Left ventricle myocardium superior (tissue), 1 donor: ENCODE data around the gene TPM1. TPM values are rescaled to one million over a fixed set of nuclear protein-coding genes. Genes with fewer than 3 reads are reported as not detected.

ENCODE experiments used
- ATAC-seq: fragments of 200-7000 bp; cut with Tn5 transposase; one replicate; pipeline ENCODE4 v1.9.1; 2020; ENCODE audit warnings: mild to moderate bottlenecking, moderate library complexity
- DNase-seq: peaks from one replicate; pipeline ENCODE4 v3.0.0-alpha.2; 2020
- intact Hi-C: fragments of 100-400 bp; cut with micrococcal nuclease; formaldehyde crosslinking; loops from one replicate; pipeline ENCODE4 v1.11.0; 2022
- total RNA-seq: library from RNA; stranded (reverse); fragmentation: NEBNext Ultra II Directional; extraction: Animal tissue kit (Norgen Biotek cat#: 25700); gene quantifications from one replicate; pipeline ENCODE4 v1.2.1, GENCODE V29; 2021
- donor health status: DM: no; HTN: yes; CAD: no; lungs with severe emphysema.

The TPM1 gene
- total RNA-seq, 1 donor from 2014 or later = 14,056 TPM

DNA sequence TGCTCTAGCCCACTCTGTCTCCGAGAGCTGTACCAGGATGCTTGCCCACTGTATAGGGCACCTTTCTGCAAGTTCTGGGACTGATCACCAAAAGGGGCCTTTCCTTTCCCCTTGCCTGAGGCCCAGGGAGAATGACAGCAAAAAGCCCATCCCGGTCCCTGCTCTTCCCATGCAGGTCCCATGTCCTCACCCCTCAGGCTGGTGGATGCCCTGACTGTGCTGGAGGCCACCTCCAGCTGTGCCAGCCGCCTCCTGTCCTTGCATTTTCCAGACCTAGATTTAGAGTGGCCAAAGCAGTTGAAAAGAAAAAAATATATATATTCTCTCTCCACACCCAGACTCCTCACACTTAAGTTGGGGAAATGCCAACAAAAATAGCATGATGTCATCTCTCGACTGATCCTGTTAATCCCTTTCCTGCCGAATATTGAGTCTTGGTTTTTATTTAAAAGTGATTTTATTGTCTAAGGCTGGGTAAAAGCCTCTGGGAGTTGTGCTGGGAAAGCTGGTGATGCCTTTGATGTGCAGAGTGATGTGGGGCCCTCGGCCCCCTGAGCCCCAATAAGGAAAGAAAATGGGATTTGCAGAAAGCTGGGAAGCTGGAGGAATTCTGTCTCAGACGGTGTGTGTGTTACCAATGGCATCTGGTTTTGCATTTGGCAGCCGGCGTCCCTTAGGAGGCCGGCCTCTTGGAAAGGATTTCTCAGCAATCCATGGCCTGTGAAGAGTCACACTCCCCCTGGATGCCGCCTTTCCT lies 29.3 kb upstream of the TPM1 start:
- peak; percentile 53 for ATAC-seq
- intact Hi-C loops = no loop called here
- no peak for DNase-seq

GRCh38 chr15:63014578-63014977 lies 28.0 kb upstream of the TPM1 start:
- no peak for ATAC-seq
- intact Hi-C loops = no loop called here

GRCh38 chr15:63015618-63016017 lies 26.9 kb upstream of the TPM1 start:
- intact Hi-C loops = no loop called here
- ATAC-seq (peak; percentile 70), DNase-seq (no peak)

More at GRCh38 chr15:63014578-63014977, 28.0 kb upstream of the TPM1 start:
- DNase-seq = no peak

DNA sequence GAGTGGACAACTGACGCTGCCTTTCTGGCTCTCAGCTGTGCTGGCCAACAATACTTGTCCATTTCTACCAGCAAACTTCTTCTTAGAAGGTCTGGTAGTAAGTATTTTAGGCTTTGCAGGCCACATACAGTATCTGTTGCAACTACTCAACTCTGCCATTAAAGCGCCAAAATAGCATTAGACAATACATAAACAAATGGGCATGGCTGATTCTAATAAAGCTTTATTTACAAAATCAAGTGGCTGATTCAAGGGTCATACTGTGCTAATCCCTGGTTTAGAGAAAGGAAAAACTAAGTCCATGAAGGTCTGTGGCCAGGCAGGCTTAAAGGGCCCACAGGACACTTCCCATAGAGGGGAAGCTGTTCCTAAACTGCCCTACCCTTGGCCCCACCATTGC lies 26.3 kb upstream of the TPM1 start:
- intact Hi-C loops = no loop called here
- ATAC-seq = no peak

GRCh38 chr15:63018639-63019038 lies 23.9 kb upstream of the TPM1 start:
- intact Hi-C loops = no loop called here
- ATAC-seq (no peak), DNase-seq (no peak)

More for the DNA sequence above, 26.3 kb upstream of the TPM1 start:
- no peak for DNase-seq

DNA sequence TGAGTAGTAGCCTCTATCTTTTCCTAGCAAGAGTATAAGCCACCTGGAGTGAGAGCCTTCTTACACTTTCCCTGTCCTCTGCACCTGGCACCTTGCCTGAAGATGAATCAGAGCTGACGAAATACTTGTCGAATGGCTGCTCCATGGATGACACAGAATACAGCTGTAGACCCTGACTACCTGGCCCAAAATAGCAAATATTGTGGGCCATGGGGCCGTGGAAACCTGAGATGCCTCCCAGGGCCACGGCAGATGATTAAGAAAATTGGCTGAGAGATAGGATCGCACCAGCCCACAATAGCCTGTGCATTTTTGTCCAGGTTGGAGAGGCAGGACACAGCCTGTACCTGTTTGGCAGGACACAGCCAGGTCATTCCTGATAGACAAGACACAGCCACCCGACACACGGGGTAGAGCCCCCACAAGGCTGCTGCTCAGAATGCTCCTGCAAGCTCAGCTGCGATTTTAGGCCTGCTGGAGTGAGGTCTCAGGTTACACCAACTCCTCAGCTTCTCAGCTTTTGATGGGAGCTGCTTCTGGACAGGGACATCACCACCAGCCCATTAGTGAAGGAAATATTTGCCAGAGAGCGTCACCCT lies 22.9 kb upstream of the TPM1 start:
- ATAC-seq (peak; percentile 56), DNase-seq (no peak)
- intact Hi-C loops = no loop called here

DNA sequence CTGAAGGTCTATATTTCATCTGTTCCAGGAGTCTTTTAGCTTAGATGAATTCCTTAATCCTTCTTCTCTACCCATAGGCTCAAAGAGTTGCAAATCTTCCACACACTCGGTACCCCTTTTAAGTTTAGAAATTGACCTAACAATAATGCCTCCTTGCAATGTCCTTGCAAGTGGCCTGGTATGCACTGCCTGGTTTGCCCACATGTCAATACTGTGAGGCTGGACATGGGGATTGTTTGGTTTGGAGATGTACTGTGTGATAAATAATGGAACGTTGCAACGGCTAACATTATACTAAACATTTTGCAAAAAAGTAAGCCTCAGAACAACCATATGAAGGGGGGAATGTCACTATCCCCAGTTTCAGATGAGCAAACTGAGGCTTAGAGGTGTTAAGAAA lies 22.4 kb upstream of the TPM1 start:
- ATAC-seq = no peak
- intact Hi-C loops = no loop called here
- no peak for DNase-seq

- DNase-seq (no peak), ATAC-seq (no peak)
- intact Hi-C loops = no loop called here
Measured at GRCh38 chr15:63020759-63021430, 21.7 kb upstream of the TPM1 start.

- DNase-seq = no peak
- ATAC-seq = no peak
- intact Hi-C loops = no loop called here
Measured at GRCh38 chr15:63022181-63022580, 20.4 kb upstream of the TPM1 start.

DNA sequence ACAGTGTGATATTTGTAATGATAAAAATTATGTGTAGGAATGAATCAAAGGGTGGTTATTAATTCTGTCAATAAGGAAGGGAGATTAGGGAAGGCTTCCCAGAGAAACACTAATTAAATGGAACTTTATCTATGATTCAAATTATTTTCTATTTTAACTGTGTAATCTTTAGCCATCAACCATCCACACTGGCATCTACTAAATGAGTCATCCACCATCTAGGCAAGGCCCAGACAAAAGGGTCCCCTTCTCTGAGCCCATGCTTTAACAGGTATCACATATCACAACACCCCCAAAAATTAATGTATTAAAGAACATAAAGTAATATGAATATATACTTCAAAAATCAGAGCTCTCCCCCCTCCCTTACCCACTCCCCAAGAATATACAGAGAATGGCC lies 19.9 kb upstream of the TPM1 start:
- ATAC-seq = no peak
- no peak for DNase-seq
- intact Hi-C loops = no loop called here

DNA sequence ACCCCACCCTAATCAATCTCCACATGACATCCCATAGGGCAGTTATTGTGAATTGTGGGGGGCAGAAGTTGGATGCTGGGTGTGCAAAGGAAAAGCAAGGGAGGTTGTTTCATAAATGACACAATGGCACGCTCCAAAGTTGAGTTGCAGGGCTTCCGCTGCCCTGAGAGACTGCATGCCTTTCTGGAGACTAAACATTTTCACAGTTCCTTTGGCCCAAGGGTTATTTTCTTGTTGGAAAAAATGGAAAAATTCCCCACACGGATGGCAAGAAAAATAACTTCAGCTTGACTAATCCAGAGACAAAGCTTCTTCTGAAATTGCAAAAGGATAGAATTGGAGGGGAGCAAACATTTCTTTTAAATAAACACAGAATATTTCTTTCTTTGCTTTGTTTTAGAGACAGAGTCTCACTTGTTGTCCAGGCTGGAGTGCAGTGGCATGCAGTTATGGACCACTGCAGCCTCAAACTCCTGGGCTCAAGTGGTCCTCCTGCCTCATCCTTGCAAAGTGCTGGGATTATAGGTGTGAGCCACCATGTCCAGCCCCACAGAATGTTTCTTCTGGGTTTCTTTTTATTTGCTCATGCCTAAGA lies 19.1 kb upstream of the TPM1 start:
- ATAC-seq (no peak), DNase-seq (no peak)
- intact Hi-C loops = no loop called here

GRCh38 chr15:63025460-63025859 lies 17.1 kb upstream of the TPM1 start:
- no peak for ATAC-seq
- intact Hi-C loops = no loop called here
- DNase-seq = no peak

DNA sequence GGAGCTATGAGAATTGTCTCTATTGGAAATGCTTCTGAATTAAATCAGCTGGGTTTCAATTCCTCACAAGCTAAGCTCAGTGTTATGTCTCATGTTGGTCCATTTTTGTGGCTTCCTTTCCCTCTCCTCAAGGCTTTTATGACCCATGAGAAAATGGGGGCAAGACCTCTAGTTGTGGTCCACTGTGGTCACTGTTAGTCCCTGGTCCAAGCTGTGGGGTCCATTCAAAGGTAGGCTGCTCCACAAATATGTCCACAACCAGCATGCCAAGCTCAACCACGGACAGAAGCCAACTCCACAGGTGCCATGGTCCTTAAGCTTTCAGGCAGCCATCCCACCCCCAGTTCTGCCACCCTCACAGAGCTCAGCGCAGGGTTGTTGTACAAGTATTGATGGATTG lies 14.9 kb upstream of the TPM1 start:
- no peak for DNase-seq
- intact Hi-C loops = no loop called here

DNA sequence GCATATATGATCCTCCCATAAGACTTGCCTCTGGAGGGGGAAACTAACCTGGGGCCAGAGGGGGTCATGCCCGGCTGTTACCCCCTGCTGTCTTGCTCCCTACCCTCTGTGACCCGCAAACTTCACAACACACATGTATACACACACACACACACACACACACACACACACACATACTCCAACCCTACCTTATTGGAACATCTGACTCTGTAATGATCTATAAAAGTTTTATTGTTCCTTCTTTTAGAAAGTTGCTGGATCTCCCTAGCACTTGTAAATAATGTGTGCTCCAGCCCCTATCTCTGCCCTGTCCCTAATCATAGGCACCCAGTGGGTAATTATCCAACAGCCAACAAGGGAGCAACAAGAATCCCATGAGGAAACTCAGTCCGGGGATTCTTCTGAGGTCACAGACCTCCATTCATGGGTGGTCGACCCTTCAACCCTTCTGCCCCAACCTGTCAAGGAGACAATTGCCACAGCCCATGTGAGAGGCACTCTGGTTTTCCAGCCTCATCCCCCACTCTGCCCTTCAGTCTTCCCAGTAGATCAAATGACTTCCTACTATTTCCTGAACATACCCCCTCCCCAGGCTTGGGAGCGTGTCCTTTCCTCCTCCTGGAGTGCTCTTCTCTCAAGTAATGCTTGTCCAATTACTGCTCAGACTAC lies 14.0 kb upstream of the TPM1 start:
- intact Hi-C loops = no loop called here
- DNase-seq (no peak), ATAC-seq (no peak)

More for the DNA sequence above, 14.9 kb upstream of the TPM1 start:
- ATAC-seq = no peak

DNA sequence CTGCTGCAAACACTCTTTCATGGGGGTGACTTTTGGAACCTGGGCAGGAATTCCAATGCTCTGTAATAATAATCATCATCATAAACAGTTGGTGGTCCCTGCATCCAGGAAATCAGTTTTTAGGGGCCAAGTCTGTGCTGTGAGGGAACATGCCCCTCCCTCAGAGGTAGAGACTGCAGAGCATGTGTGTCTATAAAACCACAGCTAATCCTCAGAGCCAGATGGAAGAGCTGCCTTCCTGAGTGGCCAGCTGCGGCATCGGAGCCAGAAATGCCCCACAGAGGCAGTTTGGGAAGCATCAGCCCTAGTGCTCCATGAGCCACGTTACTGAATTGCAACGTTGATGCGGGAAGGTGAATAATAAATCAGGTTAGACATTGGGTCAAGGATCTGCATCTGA lies 12.9 kb upstream of the TPM1 start:
- intact Hi-C loops = no loop called here
- ATAC-seq (peak; percentile 13), DNase-seq (no peak)

DNA sequence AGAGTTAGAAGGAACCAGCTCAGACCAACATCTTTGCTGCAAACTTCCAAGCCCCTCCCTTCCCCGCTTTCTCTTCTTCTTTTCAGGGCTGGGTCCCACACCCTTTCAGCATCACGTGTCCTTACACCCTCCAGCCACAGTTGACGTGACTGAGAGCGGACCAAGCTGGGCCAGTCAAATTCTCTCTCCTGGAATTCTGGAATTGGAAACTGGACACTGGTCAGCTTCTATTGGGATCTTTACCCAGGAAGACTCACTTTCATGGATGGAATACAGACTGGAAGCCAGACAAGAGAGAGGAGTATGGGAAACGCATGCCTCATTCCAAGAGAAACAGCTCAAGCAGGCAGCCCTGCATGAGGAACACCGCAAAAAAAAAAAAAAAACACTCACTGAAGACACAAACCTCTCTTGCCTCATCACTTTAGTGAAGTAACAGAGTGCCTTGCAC lies 12.4 kb upstream of the TPM1 start:
- intact Hi-C loops = no loop called here
- ATAC-seq (peak; percentile 82), DNase-seq (no peak)

GRCh38 chr15:63034578-63034977 lies 8.0 kb upstream of the TPM1 start:
- DNase-seq (no peak), ATAC-seq (no peak)
- intact Hi-C loops = no loop called here

DNA sequence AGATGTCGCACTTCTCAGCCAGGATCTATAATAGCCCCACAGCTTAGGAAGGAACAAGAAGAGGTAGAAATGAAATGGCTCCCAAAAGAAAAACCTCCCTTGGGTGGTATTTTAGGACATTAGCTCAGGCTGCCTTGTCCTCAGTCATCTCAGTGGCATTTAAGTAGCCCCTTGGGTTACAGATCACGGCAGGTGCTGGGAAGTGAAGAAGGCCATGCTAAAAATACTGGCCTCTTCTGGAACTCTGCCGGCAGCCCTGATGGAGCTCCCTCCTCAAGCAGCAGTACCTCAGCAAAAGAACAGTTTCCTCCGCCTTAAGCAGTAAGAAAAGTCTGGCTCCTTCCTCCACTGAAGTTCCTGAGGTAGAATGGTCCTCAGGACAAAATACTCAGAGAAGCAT lies 7.3 kb upstream of the TPM1 start:
- ATAC-seq (peak; percentile 31), DNase-seq (no peak)
- intact Hi-C loops = no loop called here

DNA sequence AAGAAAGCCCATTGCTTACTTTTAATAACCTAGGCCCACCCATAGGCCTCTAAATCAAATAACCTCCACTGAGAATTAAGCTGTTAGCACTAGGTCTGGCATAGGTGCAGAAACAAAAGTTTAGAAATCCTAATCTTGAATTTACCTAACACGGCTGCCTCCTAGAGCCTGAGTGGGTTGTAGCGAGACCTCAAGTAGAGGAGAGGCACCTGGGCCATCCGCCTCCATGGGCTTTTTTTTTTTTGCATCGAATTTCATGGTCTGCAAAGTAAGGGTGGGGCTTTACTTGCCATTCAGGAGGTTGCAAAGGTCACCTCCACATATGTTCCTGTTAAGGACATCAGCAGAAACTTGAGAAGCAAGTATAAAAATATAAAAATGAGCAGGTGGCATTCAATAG lies 6.6 kb upstream of the TPM1 start:
- intact Hi-C loops = no loop called here
- ATAC-seq = no peak

More for the DNA sequence above, 6.6 kb upstream of the TPM1 start:
- DNase-seq = no peak
